Loucy (cell line): Measurements from ENCODE around the gene PLAAT3.

Source experiments
- H2AFZ ChIP-seq: fragments of 200-600 bp; sonication (generic); 2 replicates; pipeline ENCODE4 v1.6.0; 2016; ENCODE audit warnings: antibody characterized with exemption, mild to moderate bottlenecking, low read length, moderate library complexity
- H3F3A ChIP-seq: fragments of 200-600 bp; 2 replicates; pipeline ENCODE4 v1.6.0; 2016; ENCODE audit warnings: antibody characterized with exemption, low read depth, mild to moderate bottlenecking
- H3K27me3 ChIP-seq: fragments of 200-600 bp; sonication (generic); 2 replicates; pipeline ENCODE4 v1.6.1; 2014; ENCODE audit warnings: low read length, mild to moderate bottlenecking; ENCODE audit not compliant: insufficient read depth, poor library complexity, severe bottlenecking
- H3K36me3 ChIP-seq: fragments of 200-600 bp; sonication (generic); 2 replicates; pipeline ENCODE4 v1.6.1; 2016; ENCODE audit warnings: low read length; ENCODE audit not compliant: insufficient read depth
- H3K4me1 ChIP-seq: fragments of 200-600 bp; sonication (generic); 2 replicates; pipeline ENCODE4 v1.5.1; 2014; ENCODE audit warnings: low read length, mild to moderate bottlenecking; ENCODE audit not compliant: insufficient read depth, poor library complexity, severe bottlenecking
- H3K4me2 ChIP-seq: fragments of 200-600 bp; sonication (generic); 2 replicates; pipeline ENCODE4 v1.6.0; 2014; ENCODE audit warnings: antibody characterized with exemption, low read length, low read depth, mild to moderate bottlenecking; ENCODE audit not compliant: poor library complexity, severe bottlenecking
- H3K4me3 ChIP-seq: fragments of 200-600 bp; sonication (generic); 2 replicates; pipeline ENCODE4 v1.5.1; 2014; ENCODE audit warnings: low read length, mild to moderate bottlenecking, mixed read lengths; ENCODE audit not compliant: poor library complexity, severe bottlenecking
- H3K79me2 ChIP-seq: fragments of 200-600 bp; sonication (generic); 2 replicates; pipeline ENCODE4 v1.6.1; 2014; ENCODE audit warnings: low read length; ENCODE audit not compliant: insufficient read depth
- H3K9ac ChIP-seq: fragments of 200-600 bp; sonication (generic); 2 replicates; pipeline ENCODE4 v1.6.0; 2014; ENCODE audit warnings: mild to moderate bottlenecking, low read depth, low read length, moderate library complexity; ENCODE audit not compliant: poor library complexity, severe bottlenecking
- H3K9me2 ChIP-seq: fragments of 200-600 bp; sonication (generic); replicated peaks from 2 replicates; pipeline ENCODE4 v1.6.1; 2016; ENCODE audit warnings: low read depth, low read length, mixed read lengths
- H3K9me3 ChIP-seq: fragments of 200-600 bp; sonication (generic); 2 replicates; pipeline ENCODE4 v1.6.1; 2014; ENCODE audit warnings: mild to moderate bottlenecking, antibody characterized with exemption, low read length, low read depth; ENCODE audit not compliant: insufficient read depth
- H4K20me1 ChIP-seq: fragments of 200-600 bp; sonication (generic); 2 replicates; pipeline ENCODE4 v1.6.0; 2014; ENCODE audit warnings: antibody characterized with exemption, low read length, mild to moderate bottlenecking; ENCODE audit not compliant: insufficient read depth, poor library complexity, severe bottlenecking
- CTCF ChIP-seq: fragments of 200-600 bp; sonication (generic); conservative IDR thresholded peaks from 2 replicates; pipeline ENCODE4 v1.5.1; 2014; ENCODE audit warnings: mild to moderate bottlenecking, antibody characterized with exemption, low read length
- EZH2phosphoT487 ChIP-seq: fragments of 200-600 bp; IDR thresholded peaks from 2 replicates; pipeline ENCODE4 v1.6.1; 2018; ENCODE audit warnings: antibody characterized with exemption, mild to moderate bottlenecking, moderate library complexity, borderline replicate concordance

PLAAT3 gene

GRCh38 chr11:63611395-63611747 is 2.9 kb downstream of the PLAAT3 start:
- Histone ChIP-seq H4K20me1 (no peaks in the 10 kb centered on the region), H3K79me2 (no peaks in the 10 kb centered on the region), H3K27me3 (no peaks in the 10 kb centered on the region), H2AFZ (no peak overlapping the region), H3K36me3 (no peaks in the 10 kb centered on the region), H3K4me1 (no peaks in the 10 kb centered on the region), H3K9ac (no peak overlapping the region), H3K4me2 (no peak overlapping the region), H3K9me2 (no peaks in the 10 kb centered on the region), H3K9me3 (no peaks in the 10 kb centered on the region), H3F3A (no peaks in the 10 kb centered on the region), H3K4me3 (no peak overlapping the region)
- TF ChIP-seq EZH2phosphoT487 (no peak), CTCF (no peak)

DNA sequence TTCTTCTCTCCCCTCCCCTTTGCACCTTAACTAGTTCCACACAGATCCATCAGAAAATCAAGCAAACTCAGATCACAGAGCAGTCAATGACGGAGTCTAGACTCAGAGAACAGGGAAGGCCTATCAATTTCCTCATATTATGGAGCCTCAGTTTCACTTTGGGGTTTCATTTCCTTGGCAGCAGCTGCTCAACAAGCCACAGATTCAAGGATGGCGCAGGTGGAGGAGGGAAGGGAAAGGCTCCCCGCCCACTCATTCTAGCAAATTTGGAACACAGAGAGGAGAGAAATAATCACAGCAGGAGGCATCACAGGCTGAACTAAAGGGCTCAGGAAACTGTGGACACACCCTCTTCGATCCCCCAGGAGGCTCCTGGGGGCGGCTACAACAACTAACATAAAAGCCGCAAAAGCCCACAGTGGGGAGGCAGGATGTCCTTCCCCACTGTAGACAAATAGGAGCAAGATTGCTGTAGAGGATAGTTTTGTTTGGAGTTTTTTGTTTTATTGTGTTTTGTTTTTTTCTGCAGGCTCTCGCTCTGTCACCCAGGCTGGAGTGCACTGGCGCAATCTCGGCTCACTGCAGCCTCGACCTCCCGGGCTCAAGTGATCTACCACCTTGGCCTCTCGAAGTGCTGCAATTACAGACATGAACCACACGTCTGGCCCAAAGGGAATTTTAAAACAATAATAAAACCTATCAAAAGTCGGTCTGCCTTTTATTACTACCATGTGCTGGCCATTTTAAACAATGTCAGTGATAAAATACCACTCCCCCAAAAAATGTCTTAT is 3.4 kb downstream of the PLAAT3 start:
- Histone ChIP-seq H3K27me3 (no peaks in the 10 kb centered on the region), H3F3A (no peaks in the 10 kb centered on the region), H3K79me2 (no peaks in the 10 kb centered on the region), H3K9ac (no peak overlapping the region), H3K4me3 (no peak overlapping the region), H4K20me1 (no peaks in the 10 kb centered on the region), H3K4me1 (no peaks in the 10 kb centered on the region), H3K9me2 (no peaks in the 10 kb centered on the region), H3K9me3 (no peaks in the 10 kb centered on the region), H3K36me3 (no peaks in the 10 kb centered on the region), H3K4me2 (no peak overlapping the region), H2AFZ (no peak overlapping the region)
- TF ChIP-seq EZH2phosphoT487, result no peak

- Histone ChIP-seq H3K79me2 (no peaks in the 10 kb centered on the region), H2AFZ (no peak overlapping the region)
Observed at GRCh38 chr11:63609971-63610580, 4.2 kb downstream of the PLAAT3 start.

More at GRCh38 chr11:63609971-63610580, 4.2 kb downstream of the PLAAT3 start:
- Histone ChIP-seq H3K4me3 (no peak overlapping the region), H3K9ac (no peak overlapping the region), H3K27me3 (no peaks in the 10 kb centered on the region), H3K4me2 (no peak overlapping the region), H3K9me3 (no peaks in the 10 kb centered on the region), H3K9me2 (no peaks in the 10 kb centered on the region), H3K36me3 (no peaks in the 10 kb centered on the region), H3K4me1 (no peaks in the 10 kb centered on the region), H4K20me1 (no peaks in the 10 kb centered on the region), H3F3A (no peaks in the 10 kb centered on the region)
- TF ChIP-seq EZH2phosphoT487 (no peak), CTCF (no peak)
